GDM1 (cell line): Measurements from ENCODE around the gene SAMD4A.
"Not testable (repeated sequence)": the region's sequence is repeated elsewhere in the genome, so short reads cannot be mapped to it uniquely, and the experiment has no call there.

Experiments used
- DNase-seq: peaks from one replicate; lab custom pipeline; 2025; lab: John Stamatoyannopoulos, UW

SAMD4A gene

DNA sequence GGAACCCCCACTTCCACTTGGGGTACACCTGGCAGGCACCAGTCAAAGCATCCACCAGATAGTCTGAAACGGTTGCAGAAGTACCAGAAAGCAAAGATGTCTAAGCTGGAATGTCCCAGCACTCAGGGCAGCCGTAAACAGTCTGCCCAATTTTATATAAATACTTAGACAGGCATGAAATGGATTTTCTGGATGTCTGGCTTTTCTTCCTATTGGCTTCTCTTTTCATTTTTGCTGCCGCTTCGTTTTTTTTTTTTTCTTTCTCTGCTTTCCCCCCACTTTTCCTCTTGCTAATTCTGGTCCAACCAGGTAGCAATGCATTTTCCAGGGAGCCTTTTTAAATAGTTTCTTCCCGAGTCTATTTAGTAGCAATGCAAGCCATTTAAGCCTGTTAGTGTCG, 168.0 kb downstream of the SAMD4A start:
- DNase-seq = no peak

DNA sequence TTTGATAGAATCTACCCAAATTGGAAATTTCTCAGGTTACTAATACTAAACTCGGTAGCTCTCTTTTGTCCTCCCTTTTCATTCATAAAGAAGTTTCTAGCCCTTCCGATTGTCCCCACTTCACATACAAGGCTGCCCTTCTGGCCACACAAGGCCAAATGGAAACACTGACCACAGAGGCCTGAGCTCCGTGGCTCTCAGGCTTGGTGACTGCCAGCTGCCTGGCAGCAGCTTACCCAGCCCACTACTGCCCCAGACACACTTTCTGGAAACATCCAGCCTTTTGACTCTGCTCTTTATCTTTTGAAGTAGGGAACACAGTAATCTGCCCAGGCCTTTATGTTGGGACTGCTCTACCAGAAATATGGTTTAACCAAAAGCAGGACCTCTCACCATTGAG, 168.5 kb downstream of the SAMD4A start:
- DNase-seq = no peak

DNA sequence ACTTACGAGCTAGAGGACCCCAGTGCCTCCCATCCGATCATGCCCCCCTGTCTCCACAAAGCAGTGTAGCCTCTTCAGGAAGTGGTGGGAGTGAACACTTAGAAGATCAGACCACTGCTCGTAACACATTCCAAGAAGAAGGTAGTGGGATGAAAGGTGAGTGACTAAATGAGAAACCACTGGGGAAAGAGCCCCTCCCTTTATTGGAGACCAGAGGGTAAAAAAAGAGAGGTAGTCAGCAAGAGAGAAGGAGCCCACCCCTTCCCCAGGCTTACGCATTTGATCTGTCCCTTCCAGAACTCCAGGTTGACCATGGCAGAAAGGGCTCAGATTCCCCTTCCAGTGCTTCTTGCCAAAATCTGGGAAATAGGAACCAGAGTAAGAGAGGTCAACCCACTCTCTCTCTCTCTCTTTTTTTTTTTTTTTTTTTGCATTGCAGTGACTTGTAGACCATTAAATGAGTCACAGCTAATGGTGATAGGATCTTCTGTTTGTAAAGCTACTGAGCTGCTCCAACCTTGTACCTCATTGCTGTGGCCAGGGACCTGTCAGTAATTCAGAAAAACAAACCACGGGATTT, 170.3 kb downstream of the SAMD4A start:
- DNase-seq = no peak

DNA sequence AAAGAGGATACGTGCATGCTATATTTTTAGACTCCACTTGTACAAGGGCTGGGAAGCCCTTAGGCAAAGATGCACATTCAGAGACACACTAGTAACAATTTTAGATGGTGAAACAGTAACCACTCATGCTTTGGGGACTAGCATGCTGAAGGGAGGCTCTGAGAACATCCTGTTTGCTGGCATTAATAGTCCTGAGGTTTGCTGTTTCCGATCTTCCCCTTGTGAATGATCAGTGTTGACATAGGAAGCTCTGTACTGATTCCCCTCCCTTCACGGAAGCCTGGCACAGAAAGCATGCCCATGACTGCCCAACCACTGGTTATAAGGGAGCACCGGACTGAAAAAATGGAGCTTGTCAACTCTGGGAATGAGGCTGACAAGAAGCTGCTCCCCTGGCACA, 171.1 kb downstream of the SAMD4A start:
- DNase-seq = peak; percentile 65

DNA sequence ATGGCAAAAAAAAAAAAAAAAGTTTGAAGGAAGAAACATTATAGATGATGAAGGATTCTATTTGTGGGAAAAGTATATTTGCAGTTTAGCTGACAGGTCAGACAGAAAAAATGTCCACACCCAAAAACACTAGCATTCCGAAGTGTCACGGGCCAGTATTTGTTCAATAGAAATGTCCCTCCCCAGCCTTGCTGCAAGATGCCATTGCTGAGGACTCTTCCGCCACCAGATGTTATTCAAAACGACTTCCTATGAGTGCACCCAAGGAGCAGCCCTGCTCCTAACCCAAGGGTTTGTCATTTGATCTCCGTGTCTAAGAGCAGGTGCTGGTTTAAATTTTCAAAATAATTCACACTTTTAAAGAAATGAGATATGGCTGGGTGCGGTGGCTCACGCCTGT, 172.6 kb downstream of the SAMD4A start:
- DNase-seq = no peak

DNA sequence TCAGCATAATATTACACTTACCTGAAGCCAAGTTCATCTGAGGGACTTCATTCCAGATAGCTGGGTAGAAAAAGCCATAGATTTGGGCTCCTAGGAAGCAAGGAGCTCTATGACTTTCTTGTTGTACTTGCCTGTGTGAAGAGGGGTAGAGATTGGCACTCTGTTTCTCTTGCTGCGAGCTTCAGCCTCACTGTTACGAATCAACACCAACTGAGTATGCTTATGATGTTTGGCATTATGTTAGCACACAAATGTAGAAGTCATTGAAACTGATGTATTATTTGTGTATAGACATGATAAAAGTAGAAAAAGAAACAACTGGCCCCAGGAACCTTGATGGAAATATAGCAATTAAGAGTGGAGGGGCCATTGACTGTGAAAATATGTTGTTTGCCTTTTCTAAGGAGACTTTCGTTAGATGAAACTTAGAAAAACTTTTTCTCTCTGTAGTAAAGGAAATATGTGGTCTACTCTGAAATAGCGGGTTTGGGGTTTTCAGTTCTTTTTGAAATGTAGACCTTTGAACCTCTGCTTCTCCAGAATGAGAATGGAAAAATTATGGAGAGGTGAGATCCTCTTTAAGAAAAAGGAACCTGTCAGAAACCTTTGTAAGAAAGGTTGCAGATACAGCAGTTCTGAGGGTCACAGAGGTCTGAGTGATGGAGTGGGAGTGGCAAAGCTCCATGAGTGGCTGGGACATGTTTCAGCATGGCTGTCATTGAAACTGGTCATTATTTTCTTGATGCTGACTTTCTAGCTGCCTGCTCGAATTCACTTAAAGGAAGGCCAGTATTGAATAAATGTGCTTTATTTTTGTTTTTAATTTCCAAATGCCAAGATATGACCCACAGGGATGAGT, 175.8 kb downstream of the SAMD4A start:
- DNase-seq = no peak

DNA sequence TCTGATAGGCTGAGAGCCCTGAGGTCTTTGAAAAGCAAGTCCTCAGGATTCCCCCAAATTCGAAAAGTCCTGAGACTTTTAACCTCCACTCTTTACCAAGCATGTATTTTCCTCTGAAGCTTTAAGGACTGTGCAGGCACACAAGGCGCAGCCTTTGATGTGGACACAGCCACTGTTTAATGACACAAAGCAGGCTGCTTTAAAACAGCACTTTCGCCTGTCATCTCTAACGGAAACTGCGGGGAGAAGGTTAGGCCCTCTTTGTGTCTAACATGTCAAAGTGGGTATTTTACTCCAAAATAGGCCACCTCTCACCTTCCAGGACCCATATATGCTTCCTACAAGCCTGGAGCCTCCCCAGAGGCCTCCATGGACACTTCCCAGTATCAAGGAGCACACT, 176.5 kb downstream of the SAMD4A start:
- no peak for DNase-seq

DNA sequence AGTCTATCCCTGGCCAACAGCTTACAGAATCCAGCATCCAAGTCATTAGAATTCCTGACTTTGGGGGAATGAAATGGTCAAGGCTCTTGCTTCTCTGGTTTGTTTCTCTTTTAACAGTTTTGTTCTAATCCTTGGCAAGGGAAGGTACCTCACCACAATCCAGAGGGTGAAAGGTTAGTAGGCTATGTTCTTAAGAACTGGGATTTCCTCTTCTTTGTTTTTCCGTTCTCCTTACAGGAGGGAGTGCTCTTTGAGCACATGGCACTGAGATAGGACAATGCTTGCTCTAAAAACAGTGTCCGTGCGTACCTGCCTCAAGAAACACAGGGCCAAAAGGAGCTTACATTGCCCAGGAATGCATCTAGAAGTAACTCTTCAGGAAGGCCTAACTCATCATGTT, 179.1 kb downstream of the SAMD4A start:
- DNase-seq = no peak

DNA sequence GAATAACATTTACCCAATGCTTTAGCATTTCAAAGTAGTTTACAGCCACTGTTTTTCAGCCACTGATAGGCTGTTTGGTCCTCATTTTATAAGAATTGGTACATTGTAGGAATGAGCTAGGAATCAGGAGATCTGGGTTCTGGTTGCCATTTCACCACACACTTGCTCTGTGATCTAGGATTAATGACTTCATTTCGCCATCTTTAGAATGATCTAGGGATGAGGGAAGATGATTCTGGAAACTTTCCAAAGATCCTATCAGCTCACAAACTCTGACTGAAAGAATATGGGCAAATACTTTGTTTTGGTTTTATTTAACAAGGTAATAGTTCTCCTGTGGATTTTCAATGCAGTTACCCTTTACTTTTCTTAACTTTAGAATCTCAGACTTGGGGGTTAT, 180.7 kb downstream of the SAMD4A start:
- no peak for DNase-seq

DNA sequence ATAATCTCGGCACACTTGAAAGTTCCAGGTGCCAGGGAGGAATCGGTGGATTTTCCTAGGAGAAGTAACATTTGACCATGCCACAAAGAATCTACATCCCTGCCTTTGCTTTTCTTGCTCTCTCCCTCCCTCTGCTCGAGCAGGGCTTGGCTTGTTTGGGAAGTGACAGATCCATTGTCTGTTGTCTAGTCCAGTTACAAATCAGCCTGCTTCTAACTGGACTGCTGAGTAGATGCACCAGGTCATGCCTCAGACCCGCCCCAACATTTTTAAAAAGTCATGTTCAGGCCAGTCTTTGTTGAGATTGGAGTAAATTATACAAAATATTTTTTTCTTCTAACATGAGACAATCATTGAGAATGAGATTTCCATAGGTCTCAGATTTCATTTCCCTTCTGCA, 182.3 kb downstream of the SAMD4A start:
- no peak for DNase-seq

DNA sequence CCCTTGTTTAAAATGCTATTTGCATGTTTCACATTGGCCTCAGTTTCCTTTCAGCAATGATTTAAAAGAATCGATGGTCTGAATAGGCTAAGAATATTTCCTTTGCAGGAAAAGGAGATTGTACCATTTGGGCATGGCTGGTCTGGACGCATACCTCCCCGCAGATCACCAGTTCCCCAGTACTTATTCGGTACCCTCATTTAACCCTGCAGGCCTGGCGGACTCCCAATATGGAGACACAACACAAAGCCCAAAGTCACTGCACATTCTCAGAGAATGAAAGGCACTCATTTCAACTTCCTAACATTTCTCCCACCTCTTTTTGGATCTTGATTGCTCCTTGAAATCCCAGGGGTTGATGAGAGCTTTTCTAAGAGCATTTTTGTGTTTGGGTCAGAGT, 182.8 kb downstream of the SAMD4A start:
- DNase-seq = no peak

DNA sequence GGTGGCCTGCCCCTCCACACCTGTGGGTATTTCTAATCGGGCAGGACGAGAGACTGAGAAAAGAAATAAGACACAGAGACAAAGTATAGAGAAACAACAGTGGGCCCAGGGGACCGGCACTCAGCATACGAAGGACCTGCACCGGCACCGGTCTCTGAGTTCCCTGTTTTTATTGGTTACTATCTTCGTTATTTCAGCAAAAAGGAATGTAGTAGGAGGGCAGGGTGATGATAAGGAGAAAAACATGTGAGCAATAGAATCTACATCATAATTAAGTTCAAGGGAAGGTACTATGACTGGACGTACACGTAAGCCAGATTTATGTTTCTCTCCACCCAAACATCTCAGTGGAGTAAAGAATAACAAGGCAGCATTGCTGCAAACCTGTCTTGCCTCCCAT, 185.7 kb downstream of the SAMD4A start:
- DNase-seq = not testable (repeated sequence)

DNA sequence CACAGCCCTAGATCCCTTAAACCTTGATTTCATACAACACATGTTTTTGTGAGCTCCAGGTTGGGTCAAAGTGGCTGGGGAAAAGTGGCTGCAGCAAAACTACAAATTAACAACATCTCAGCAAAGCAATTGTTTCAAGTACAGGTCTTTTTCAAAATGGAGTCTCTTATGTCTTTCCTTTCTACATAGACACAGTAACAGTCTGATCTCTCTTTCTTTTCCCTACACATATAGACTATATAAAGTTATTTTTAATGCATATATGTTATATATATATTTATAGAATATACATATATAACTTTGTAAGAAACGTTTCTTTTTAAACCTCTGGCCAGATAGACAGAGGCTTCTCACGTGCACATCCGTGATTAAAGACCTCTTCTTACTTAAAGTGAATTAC, 186.5 kb downstream of the SAMD4A start:
- not testable (repeated sequence) for DNase-seq

DNA sequence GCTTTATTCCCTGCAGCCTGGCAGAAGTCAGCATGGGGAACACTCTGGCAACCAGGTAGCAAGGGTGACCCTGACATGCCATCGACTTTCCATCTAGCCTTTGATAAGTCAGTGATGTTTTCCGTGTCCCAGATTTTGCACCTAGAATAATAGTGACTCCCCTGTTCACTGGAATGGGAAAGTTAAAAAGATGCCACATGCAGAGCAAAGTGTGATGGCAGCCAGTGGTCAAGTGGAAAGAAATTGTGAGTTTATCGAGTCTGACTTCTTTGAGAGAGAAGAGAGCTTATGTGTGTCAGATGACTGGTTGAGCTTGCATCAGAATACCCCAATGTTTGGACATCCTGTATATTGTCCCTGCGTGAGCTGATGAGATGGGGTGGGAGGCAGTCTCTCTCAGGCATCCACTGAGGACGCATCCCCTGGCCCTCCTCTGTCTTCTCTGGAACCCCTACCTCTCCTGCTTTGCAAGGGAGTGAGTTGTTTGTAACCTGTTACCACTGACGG, 187.2 kb downstream of the SAMD4A start:
- DNase-seq = no peak

DNA sequence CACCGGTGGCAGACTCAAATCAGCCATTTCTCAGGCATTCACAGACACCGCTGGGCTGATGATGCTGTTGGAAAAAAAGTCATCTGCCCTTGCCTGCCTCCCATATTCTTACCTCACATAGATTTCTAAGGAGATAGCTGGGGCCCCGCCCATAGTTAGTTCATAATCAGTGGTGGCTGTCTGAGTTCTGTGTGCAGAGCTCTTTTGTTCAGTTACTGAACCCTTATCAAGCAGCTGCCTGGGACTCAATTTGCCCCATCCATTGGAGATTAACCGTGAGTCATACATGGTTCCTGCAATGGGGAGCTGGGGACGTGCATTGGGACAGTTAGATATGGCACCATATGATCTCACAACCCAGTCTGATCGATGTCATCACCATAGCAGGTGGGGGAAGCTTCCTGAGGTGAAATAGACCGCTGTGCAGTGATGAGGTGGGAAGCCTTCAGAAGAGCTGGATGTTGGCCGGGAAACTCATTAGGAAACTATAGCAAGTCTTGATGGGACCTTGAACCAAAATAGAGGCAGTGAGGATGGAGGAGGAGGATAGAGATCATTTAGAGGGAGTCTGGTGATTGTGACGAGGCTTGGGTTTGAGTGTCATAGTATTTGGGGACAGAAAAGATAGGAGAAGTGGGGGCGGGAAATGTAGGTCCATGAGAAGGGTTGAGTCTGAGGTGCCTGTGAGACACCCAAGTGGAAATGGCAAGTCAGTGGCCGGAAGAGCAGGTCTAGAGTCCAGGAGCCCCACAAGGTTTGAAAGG, 187.9 kb downstream of the SAMD4A start:
- no peak for DNase-seq

DNA sequence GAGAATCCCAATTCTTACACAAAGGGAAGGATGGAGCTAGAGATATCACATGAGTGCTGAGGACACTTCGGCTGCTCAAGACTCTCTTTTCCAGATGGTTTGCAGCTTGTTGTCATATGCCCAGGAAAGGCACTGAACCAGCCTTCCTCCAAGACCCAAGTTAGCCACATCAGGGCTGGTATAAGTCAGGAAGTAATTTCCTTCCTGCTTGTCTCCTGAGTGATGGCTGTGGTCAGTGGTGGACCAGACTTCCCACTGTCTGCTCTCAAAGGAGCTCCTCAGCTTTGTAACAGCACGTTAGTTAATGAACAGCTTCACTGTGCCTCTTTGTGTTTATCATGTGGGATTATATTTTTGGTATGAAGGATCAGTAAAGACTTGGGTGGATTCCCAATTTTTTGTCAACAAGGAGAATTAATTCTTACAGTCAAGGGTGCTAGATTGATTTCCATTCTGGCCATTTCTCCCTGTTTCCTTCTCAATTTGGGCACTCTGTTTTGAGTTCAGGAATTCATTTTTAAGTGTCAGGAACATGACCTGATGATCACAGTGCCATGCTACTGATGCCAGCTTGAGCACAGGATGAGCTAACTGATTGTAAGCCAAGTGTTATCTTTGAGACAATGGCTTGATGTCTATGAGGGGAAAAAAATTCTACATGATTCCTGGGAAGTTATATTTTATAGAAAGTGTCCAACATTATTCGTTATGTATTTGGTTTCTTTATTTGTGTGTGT, 189.9 kb downstream of the SAMD4A start:
- DNase-seq = peak; percentile 83

DNA sequence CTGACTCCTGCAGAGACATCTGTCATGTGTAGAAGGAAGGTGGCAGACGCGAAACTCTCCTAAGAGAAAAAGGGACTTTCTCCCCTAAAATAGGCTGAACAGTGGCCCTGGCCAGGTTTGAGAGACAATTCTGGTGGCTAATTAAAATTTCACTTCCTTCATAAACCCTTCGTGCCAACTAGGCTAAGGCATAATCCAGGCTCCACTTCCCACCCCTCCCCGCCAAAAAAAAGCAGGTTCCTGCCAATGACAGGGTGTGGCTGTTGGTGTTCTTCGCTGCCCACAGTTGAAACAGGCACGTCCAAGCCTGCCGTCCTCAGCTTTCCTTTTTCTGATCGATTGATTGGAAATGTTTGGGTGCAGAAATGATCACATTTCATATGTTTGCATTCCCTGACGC, 191.1 kb downstream of the SAMD4A start:
- DNase-seq = no peak

DNA sequence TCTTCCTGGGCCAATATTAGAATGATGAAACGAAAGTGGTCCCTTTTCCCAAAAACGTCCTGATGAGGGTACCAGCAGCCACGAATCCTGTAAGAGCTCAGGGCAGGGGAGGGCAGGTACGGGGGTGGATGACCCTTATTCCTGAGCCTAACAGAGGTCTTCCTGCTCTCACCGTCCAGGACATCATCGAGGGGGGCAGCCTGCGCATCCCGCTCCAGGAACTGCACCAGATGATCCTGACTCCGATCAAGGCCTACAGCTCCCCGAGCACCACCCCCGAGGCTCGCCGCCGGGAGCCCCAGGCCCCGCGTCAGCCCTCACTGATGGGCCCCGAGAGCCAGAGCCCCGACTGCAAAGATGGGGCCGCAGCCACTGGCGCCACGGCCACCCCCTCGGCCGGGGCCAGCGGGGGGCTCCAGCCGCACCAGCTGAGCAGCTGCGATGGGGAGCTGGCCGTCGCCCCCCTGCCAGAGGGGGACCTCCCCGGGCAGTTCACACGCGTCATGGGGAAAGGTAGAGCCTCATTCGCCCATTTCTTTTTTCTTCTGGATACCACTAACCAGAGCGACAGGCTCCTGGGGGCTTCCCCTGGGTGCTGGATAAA, 193.2 kb downstream of the SAMD4A start:
- DNase-seq = no peak

DNA sequence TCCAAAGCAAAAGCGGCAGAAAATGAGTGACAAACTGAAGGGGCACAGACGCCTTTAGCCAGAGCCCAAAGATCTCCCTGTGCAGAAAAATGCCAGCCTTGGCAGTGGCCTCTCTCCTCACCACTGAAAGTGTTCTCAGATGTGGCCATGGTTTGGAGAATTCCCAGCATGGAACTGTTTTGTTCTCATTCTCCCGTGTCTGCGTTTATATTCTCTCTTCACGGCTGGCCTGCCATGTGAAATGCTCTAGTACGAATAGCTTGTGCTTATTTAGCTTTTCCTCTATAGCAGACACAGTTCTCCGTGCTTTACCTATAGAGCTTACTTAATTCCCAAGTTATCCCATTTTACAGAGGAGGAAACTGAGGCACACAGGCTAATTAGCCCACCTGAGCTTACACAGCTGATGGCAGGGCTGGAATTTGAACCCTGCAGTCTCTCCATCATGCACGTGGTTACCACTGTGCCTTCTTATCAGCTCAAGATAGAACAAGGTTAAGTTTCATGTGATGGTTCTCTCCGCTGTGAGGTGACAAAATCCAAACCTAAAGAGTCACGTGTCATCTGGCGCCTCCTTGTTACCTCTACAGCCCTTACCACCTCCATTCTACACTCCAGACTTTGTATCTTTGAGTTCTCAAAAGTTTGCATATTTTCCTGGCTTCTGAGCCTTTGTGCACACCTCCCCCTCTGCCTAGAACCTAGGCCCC, 194.1 kb downstream of the SAMD4A start:
- DNase-seq = no peak

DNA sequence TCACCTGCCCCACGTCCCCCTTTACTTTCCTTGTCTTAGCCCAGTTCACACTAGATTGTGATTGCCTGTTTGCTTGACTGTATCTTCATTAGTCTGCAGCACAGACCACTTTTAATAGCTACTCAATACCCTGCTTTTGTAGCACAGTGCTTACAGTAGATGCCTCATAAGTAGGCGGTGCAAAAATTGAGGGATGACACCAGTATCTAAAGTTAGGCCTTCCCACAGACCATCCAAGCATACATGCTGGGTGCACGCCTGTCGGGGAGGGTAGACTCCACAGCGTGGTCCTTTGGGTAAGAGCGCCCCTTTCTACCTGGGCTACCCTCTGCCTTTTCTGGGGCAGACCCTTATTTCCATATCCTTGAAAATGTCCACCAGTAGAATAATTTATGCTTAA, 194.9 kb downstream of the SAMD4A start:
- DNase-seq = no peak

DNA sequence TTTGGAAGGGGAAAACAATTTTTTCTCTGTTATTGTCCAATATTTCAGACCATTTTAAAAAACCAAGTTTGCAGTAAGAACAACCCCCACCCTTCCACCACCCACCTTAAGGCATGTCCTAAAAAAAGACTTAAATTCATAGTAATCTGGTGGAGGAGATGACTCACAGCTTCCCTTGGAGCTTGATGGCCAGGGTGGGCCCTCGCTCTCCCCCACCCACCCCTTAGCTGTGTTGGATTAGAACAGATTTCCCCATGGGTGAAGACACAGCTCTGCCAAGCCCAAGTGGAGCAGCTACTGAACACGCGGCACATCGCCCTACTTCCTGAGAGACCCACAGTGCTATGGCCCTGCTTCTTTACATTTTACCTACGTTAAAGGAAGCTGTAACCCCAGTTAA, 195.4 kb downstream of the SAMD4A start:
- no peak for DNase-seq
